ENCODE results near the gene CALCOCO1. TPM values are rescaled to one million over a fixed set of nuclear protein-coding genes. Genes with fewer than 3 reads are reported as not detected.

CALCOCO1 gene
- total RNA-seq, 1 experiment from 2014 or later = 88.9 TPM

DNA sequence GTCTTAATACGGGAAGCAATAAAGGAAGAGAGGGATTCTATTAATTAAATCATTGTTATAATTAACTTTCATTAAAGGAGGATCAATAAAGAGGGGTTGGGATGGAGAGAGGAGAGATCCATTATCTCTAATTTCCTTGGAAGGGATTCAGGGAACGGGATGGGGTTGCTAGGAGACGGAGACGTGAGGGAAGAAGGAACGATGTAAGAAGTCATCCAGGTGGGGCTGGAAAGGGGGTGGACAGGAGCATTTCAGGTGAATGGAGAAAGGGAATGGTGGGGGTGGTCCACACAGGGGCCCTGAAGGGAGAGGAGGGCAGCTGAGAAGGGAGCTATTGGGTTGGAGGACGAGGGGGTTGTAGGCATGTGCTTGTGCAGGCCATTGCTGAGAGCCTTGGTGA is 17.2 kb downstream of the CALCOCO1 start:
- no TSS peak for BruUV-seq (replicated peaks)

DNA sequence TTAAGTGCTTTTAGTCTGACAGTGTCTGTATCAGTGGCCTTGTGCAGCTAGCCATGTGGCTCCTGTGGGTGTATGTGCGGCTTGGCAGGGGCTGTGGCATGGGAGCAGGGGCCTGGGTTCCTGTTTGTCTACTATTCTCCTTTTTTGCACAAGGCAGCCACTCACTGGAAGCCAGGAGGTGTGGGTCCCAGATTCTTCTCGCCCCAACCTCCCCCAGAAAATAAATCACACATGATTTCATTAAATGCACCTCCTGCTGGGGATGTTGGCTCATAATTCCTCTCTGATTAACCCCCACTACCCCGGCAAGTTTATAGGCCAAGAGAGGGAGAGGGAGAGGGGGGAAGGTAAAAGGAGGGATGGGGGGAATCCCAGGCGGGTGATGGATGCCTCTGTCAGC is 17.6 kb downstream of the CALCOCO1 start:
- no peaks in the 10 kb centered on the region for H3K79me2 ChIP-seq (ENCODE audit: low read depth)
- no peak overlapping the region for H3K4me2 ChIP-seq
- H3K9me2 ChIP-seq (ENCODE audit: insufficient read depth) = no peaks in the 10 kb centered on the region
- no peak overlapping the region for H3K27ac ChIP-seq
- no peaks in the 10 kb centered on the region for H3F3A ChIP-seq (ENCODE audit: insufficient read depth, low read depth)
- TF ChIP-seq, protein P1, sequence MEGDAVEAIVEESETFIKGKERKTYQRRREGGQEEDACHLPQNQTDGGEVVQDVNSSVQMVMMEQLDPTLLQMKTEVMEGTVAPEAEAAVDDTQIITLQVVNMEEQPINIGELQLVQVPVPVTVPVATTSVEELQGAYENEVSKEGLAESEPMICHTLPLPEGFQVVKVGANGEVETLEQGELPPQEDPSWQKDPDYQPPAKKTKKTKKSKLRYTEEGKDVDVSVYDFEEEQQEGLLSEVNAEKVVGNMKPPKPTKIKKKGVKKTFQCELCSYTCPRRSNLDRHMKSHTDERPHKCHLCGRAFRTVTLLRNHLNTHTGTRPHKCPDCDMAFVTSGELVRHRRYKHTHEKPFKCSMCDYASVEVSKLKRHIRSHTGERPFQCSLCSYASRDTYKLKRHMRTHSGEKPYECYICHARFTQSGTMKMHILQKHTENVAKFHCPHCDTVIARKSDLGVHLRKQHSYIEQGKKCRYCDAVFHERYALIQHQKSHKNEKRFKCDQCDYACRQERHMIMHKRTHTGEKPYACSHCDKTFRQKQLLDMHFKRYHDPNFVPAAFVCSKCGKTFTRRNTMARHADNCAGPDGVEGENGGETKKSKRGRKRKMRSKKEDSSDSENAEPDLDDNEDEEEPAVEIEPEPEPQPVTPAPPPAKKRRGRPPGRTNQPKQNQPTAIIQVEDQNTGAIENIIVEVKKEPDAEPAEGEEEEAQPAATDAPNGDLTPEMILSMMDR (conservative IDR thresholded peaks at IDR 0.05) = no peak
- no peak for TF ChIP-seq EZH2 (IDR thresholded peaks at IDR 0.05; ENCODE audit: low read depth)
- intact Hi-C loops (cut with micrococcal nuclease; ENCODE audit: unreplicated experiment) = no loop called here
- no peak for DNase-seq
- no TSS peak for BruUV-seq (replicated peaks)
- ChIA-PET POLR2A (ENCODE audit: unreplicated experiment) (no interaction called here), CTCF (no interaction called here)
- no peaks in the 10 kb centered on the region for H3K9me3 ChIP-seq (ENCODE audit: insufficient read depth, low read depth)
- H4K20me1 ChIP-seq (ENCODE audit: insufficient read depth) = no peaks in the 10 kb centered on the region
- no peak overlapping the region for H2AFZ ChIP-seq
- H3K36me3 ChIP-seq (ENCODE audit: low read depth) = no peaks in the 10 kb centered on the region
- H3K4me3 ChIP-seq = no peak overlapping the region
- H3K4me1 ChIP-seq (replicated peaks; ENCODE audit: insufficient read depth) = no peaks in the 10 kb centered on the region
- H3K27me3 ChIP-seq (ENCODE audit: insufficient read depth, low read depth) = peaks cover 28% of the 10 kb centered on the region

More for the DNA sequence above, 17.2 kb downstream of the CALCOCO1 start:
- POLR2A ChIA-PET (ENCODE audit: unreplicated experiment) = no interaction called here
- H3K9me3 ChIP-seq (ENCODE audit: insufficient read depth, low read depth) = no peaks in the 10 kb centered on the region
- no peak overlapping the region for H3K27ac ChIP-seq
- H4K20me1 ChIP-seq (ENCODE audit: insufficient read depth) = no peaks in the 10 kb centered on the region
- no peak overlapping the region for H2AFZ ChIP-seq
- no peak overlapping the region for H3K4me3 ChIP-seq
- DNase-seq = no peak
- CTCF ChIA-PET = no interaction called here
- no peak overlapping the region for H3K4me2 ChIP-seq
- intact Hi-C loops (cut with micrococcal nuclease; ENCODE audit: unreplicated experiment) = no loop called here
- H3K79me2 ChIP-seq (ENCODE audit: low read depth) = no peaks in the 10 kb centered on the region
- peaks cover 28% of the 10 kb centered on the region for H3K27me3 ChIP-seq (ENCODE audit: insufficient read depth, low read depth)
- H3K9me2 ChIP-seq (ENCODE audit: insufficient read depth) = no peaks in the 10 kb centered on the region
- H3F3A ChIP-seq (ENCODE audit: insufficient read depth, low read depth) = no peaks in the 10 kb centered on the region
- H3K4me1 ChIP-seq (replicated peaks; ENCODE audit: insufficient read depth) = no peaks in the 10 kb centered on the region
- no peak for TF ChIP-seq EZH2 (IDR thresholded peaks at IDR 0.05; ENCODE audit: low read depth)
- TF ChIP-seq, protein P1 (conservative IDR thresholded peaks at IDR 0.05) = no peak
- H3K36me3 ChIP-seq (ENCODE audit: low read depth) = no peaks in the 10 kb centered on the region

DNA sequence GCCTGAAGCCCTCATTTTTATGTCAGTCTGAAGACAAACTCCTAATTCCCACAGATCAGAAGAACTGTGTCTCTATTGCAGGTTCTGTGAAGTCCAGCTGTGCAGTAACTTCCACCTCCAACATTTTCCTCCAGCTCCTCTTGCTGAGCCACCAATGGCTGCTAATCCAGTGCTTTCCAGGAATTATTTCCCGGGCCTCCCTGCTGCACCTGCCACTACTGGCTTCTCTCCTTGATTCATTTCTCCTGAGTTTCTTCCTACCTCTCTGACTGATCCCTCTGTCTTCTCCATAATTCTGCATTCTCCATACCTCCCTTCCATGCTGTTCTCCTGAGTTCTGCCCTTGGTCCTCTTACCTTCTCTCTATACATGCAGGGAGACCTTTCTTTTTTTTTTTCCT is 21.2 kb downstream of the CALCOCO1 start:
- H3K9me3 ChIP-seq (ENCODE audit: insufficient read depth, low read depth) = no peaks in the 10 kb centered on the region
- H3K27me3 ChIP-seq (ENCODE audit: insufficient read depth, low read depth) = peaks cover 34% of the 10 kb centered on the region
- TF ChIP-seq EZH2 (IDR thresholded peaks at IDR 0.05; ENCODE audit: low read depth) = no peak
- TF ChIP-seq, protein P1 (conservative IDR thresholded peaks at IDR 0.05) = no peak
- no peak overlapping the region for H3K4me2 ChIP-seq
- H3F3A ChIP-seq (ENCODE audit: insufficient read depth, low read depth) = no peaks in the 10 kb centered on the region
- ChIA-PET POLR2A (ENCODE audit: unreplicated experiment) (interaction anchor here (0.6 to 0.7 kb wide), 2 partner anchors 311 to 755 kb away, joined by 3 to 8 read pairs; no protein-coding TSS in a partner anchor), CTCF (no interaction called here)
- no peak overlapping the region for H3K27ac ChIP-seq
- H3K36me3 ChIP-seq (ENCODE audit: low read depth) = no peaks in the 10 kb centered on the region
- DNase-seq = no peak
- no TSS peak for BruUV-seq (replicated peaks)
- H4K20me1 ChIP-seq (ENCODE audit: insufficient read depth) = no peaks in the 10 kb centered on the region
- H3K9me2 ChIP-seq (ENCODE audit: insufficient read depth) = no peaks in the 10 kb centered on the region
- H3K4me3 ChIP-seq = no peak overlapping the region
- no peaks in the 10 kb centered on the region for H3K4me1 ChIP-seq (replicated peaks; ENCODE audit: insufficient read depth)
- no peak overlapping the region for H2AFZ ChIP-seq
- intact Hi-C loops (cut with micrococcal nuclease; ENCODE audit: unreplicated experiment) = no loop called here
- no peaks in the 10 kb centered on the region for H3K79me2 ChIP-seq (ENCODE audit: low read depth)

Measured in PC-9 (cell line).